Measurements from ENCODE around the gene C6orf132.
"Not testable (repeated sequence)": the region's sequence is repeated elsewhere in the genome, so short reads cannot be mapped to it uniquely, and the experiment has no call there.

Gene C6orf132

GRCh38 chr6:42173101-42173500, 30.7 kb upstream of the C6orf132 start, which contains the start of gene GUCA1A:
GUCA1A (plus strand) TSS chr6:42173364; CDS start chr6:42173614, 250 bp downstream.
- Histone ChIP-seq H3K4me1 (ENCODE audit: insufficient read depth, low read length, severe bottlenecking) (peaks cover 3% of the 10 kb centered on the region), H3F3A (ENCODE audit: insufficient read depth, low read length) (no peaks in the 10 kb centered on the region), H3K9me3 (ENCODE audit: low read length) (no peaks in the 10 kb centered on the region), H3K79me2 (ENCODE audit: insufficient read depth, low read length) (no peaks in the 10 kb centered on the region), H3K9me2 (ENCODE audit: low read depth, low read length) (no peaks in the 10 kb centered on the region), H3K27ac (ENCODE audit: low read depth, low read length, poor library complexity, severe bottlenecking) (no peak within 1 kb of the TSS), H2AFZ (ENCODE audit: low read length) (no peak within 1 kb of the TSS), H3K4me2 (ENCODE audit: low read length) (no peak within 1 kb of the TSS), H3K9ac (ENCODE audit: low read length) (no peak within 1 kb of the TSS), H3K36me3 (ENCODE audit: insufficient read depth, low read length) (no peaks in the 10 kb centered on the region), H3K4me3 (ENCODE audit: low read depth, low read length, poor library complexity, severe bottlenecking) (no peak within 1 kb of the TSS), H4K20me1 (ENCODE audit: insufficient read depth, low read length) (no peaks in the 10 kb centered on the region), H3K27me3 (ENCODE audit: insufficient read depth, low read length) (peaks cover 7% of the 10 kb centered on the region; the same call in 1 of the 2 replicates)
- TF ChIP-seq EZH2 (IDR thresholded peaks at IDR 0.05; ENCODE audit: borderline replicate concordance, low read length) (no peak), CTCF (IDR thresholded peaks at IDR 0.05; ENCODE audit: low read length) (no peak)

- no peaks in the 10 kb centered on the region for H3K79me2 ChIP-seq (ENCODE audit: insufficient read depth, low read length)
- H3K9ac ChIP-seq (ENCODE audit: low read length), result no peak overlapping the region
- H3K36me3 ChIP-seq (ENCODE audit: insufficient read depth, low read length), result no peaks in the 10 kb centered on the region
- H3K4me2 ChIP-seq (ENCODE audit: low read length), result no peak overlapping the region
- no peaks in the 10 kb centered on the region for H3F3A ChIP-seq (ENCODE audit: insufficient read depth, low read length)
- no peaks in the 10 kb centered on the region for H3K9me2 ChIP-seq (ENCODE audit: low read depth, low read length)
- peaks cover 7% of the 10 kb centered on the region; the same call in 1 of the 2 replicates for H3K27me3 ChIP-seq (ENCODE audit: insufficient read depth, low read length)
- no peaks in the 10 kb centered on the region for H4K20me1 ChIP-seq (ENCODE audit: insufficient read depth, low read length)
- H3K4me1 ChIP-seq (ENCODE audit: insufficient read depth, low read length, severe bottlenecking), result no peaks in the 10 kb centered on the region
- H2AFZ ChIP-seq (ENCODE audit: low read length), result no peak overlapping the region
- H3K4me3 ChIP-seq (ENCODE audit: low read depth, low read length, poor library complexity, severe bottlenecking), result no peak overlapping the region
- H3K9me3 ChIP-seq (ENCODE audit: low read length), result no peaks in the 10 kb centered on the region
- H3K27ac ChIP-seq (ENCODE audit: low read depth, low read length, poor library complexity, severe bottlenecking), result no peak overlapping the region
- TF ChIP-seq EZH2 (IDR thresholded peaks at IDR 0.05; ENCODE audit: borderline replicate concordance, low read length) (no peak), CTCF (IDR thresholded peaks at IDR 0.05; ENCODE audit: low read length) (no peak)
These were observed 29.6 kb upstream of the C6orf132 start for GRCh38 chr6:42171813-42172581.

- H3F3A ChIP-seq (ENCODE audit: insufficient read depth, low read length), result not testable (repeated sequence)
These were observed 27.4 kb upstream of the C6orf132 start for GRCh38 chr6:42169780-42170179.

GRCh38 chr6:42168650-42169049, 26.2 kb upstream of the C6orf132 start:
- Histone ChIP-seq H3K4me1 (ENCODE audit: insufficient read depth, low read length, severe bottlenecking) (no peaks in the 10 kb centered on the region), H3F3A (ENCODE audit: insufficient read depth, low read length) (no peaks in the 10 kb centered on the region), H3K9ac (ENCODE audit: low read length) (no peak overlapping the region), H3K9me3 (ENCODE audit: low read length) (no peaks in the 10 kb centered on the region), H3K9me2 (ENCODE audit: low read depth, low read length) (no peaks in the 10 kb centered on the region), H3K27ac (ENCODE audit: low read depth, low read length, poor library complexity, severe bottlenecking) (no peak overlapping the region), H3K36me3 (ENCODE audit: insufficient read depth, low read length) (no peaks in the 10 kb centered on the region), H3K4me2 (ENCODE audit: low read length) (no peak overlapping the region), H4K20me1 (ENCODE audit: insufficient read depth, low read length) (no peaks in the 10 kb centered on the region), H3K27me3 (ENCODE audit: insufficient read depth, low read length) (peaks cover 7% of the 10 kb centered on the region; the same call in 1 of the 2 replicates), H3K79me2 (ENCODE audit: insufficient read depth, low read length) (no peaks in the 10 kb centered on the region), H3K4me3 (ENCODE audit: low read depth, low read length, poor library complexity, severe bottlenecking) (no peak overlapping the region), H2AFZ (ENCODE audit: low read length) (no peak overlapping the region)
- no peak for TF ChIP-seq EZH2 (IDR thresholded peaks at IDR 0.05; ENCODE audit: borderline replicate concordance, low read length)
- TF ChIP-seq CTCF (IDR thresholded peaks at IDR 0.05; ENCODE audit: low read length), result no peak

More at GRCh38 chr6:42169780-42170179, 27.4 kb upstream of the C6orf132 start:
- not testable (repeated sequence) for H3K27me3 ChIP-seq (ENCODE audit: insufficient read depth, low read length); H3K9me2 ChIP-seq (ENCODE audit: low read depth, low read length); H3K9ac ChIP-seq (ENCODE audit: low read length); H3K36me3 ChIP-seq (ENCODE audit: insufficient read depth, low read length); H3K4me1 ChIP-seq (ENCODE audit: insufficient read depth, low read length, severe bottlenecking); H4K20me1 ChIP-seq (ENCODE audit: insufficient read depth, low read length); H3K9me3 ChIP-seq (ENCODE audit: low read length); H2AFZ ChIP-seq (ENCODE audit: low read length); H3K79me2 ChIP-seq (ENCODE audit: insufficient read depth, low read length); H3K4me2 ChIP-seq (ENCODE audit: low read length); H3K4me3 ChIP-seq (ENCODE audit: low read depth, low read length, poor library complexity, severe bottlenecking); H3K27ac ChIP-seq (ENCODE audit: low read depth, low read length, poor library complexity, severe bottlenecking)

All from OCI-LY1 (cell line).